HG03108 (cell line): ENCODE measurements around the gene SH3RF3.
"Not testable (repeated sequence)": the region's sequence is repeated elsewhere in the genome, so short reads cannot be mapped to it uniquely, and the experiment has no call there.

Experiments
- ATAC-seq: cut with Tn5 transposase; IDR thresholded peaks from one replicate; pipeline ENCODE4 v1.9.1; 2021; ENCODE audit warnings: moderate library complexity; ENCODE audit not compliant: unreplicated experiment

Gene SH3RF3

DNA sequence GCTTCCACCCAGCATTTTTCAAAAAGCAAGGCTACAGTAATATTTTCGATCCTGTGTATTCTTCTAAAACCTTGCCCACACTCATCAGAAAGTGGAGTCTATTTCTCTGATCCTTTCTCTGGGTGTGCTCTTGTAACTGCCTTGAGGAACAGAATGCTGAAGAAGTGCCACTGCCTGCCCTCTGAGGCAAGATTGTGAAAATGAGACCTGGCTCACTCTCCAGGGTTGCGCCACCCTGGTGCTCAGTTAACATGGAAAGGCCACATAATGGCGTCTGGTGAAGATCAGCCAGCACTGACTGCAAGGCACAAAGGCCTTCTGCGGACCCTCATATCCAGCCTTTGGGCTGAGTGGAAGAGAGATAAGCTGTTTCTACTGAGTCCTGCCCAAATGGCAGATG is 11.2 kb upstream of the SH3RF3 start:
- no peak for ATAC-seq

DNA sequence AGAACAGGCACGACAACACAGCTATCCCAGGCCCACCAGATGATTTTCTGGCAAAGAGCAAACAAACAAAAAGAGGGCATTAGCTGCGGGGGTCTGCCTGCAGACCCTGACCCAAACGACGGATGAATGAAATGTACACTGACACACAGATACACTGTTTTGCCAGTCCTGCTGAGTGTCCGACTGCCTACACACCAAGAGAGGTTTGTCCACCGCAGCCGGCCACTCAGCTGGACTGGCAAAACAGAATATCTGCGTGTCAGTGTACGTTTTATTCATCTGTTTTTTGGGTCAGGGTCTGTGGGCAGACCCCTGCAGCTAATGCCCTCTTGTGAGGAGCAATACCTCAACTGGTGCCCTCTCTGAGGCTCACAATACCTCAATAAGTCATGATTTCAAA is 10.7 kb upstream of the SH3RF3 start:
- no peak for ATAC-seq

- ATAC-seq, result no peak
Measured at GRCh38 chr2:109120166-109120565, 8.8 kb upstream of the SH3RF3 start.

DNA sequence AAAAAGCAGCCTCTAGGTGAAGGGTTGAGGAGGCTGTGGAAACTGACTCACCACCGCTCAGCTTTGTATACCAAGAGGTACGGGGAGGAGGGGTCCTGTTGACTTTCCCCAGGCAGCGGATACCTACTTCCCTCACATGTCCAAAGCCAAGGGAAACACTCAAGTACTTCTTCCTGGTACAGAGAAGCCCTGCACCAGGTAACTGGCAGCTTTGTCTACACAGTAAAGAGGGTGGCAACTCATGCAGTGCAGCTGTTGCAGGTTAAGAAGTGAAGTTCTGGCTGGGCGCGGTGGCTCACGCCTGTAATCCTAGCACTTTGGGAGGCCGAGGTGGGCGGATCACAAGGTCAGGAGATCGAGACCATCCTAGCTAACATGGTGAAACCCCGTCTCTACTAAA is 8.3 kb upstream of the SH3RF3 start:
- not testable (repeated sequence) for ATAC-seq

- no peak for ATAC-seq
Measured at GRCh38 chr2:109123586-109124201, 5.3 kb upstream of the SH3RF3 start.

GRCh38 chr2:109124982-109125592 is 3.9 kb upstream of the SH3RF3 start:
- no peak for ATAC-seq

- no peak for ATAC-seq
Measured at GRCh38 chr2:109125593-109126500, 3.2 kb upstream of the SH3RF3 start.

GRCh38 chr2:109126501-109126860 is 2.5 kb upstream of the SH3RF3 start:
- ATAC-seq, result no peak

DNA sequence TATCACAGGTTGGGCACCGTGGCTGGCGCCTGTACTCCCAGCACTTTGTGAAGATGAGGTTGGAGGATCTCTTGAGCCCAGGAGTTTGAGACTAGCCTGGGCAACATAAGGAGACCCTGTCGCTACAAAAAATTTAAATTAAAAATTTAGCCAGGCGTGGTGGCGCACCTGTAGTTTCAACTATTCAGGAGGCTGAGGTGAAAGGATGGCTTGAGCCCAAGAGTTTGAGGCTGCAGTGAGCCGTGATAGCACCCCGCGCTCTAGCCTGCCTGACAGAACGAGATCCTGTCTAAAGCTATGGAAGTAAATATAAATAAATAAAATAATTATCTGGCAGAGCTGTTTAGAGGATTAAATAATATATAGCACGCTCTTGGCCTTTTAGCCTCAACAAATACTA is 1.4 kb upstream of the SH3RF3 start:
- ATAC-seq, result no peak

DNA sequence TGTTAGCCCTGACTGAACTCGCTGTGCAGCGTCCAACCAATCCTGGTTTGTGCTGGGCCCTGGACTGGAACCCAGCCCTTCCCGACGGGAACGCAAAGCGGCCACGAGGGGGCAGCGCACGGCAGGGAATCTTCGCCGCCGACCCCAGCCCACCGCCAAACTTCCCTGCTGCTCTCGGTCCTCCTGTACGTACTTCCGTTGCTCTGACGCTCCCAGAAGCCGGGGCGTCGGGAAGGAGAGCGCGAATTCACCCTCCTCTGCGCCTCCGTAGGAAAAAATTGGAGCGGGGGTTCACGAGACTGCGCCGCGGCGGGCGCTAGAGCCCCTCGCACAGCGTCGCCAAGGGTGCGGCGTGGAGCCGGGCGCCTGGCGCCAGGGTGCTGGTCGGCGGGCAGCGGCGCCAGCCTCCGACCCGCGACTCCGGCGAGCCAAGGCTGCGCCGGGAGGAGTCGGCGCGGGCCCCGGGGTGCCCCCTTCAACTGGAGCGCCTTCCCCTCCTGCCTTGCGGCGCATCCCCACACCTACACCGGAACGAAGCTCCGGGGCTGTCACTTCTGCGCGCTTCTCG is 873 bp upstream of the SH3RF3 start:
- ATAC-seq, result no peak

GRCh38 chr2:109129356-109129920 is 433 bp downstream of the SH3RF3 start:
- no peak for ATAC-seq

GRCh38 chr2:109129921-109130722 is 1.1 kb downstream of the SH3RF3 start:
- no peak for ATAC-seq

DNA sequence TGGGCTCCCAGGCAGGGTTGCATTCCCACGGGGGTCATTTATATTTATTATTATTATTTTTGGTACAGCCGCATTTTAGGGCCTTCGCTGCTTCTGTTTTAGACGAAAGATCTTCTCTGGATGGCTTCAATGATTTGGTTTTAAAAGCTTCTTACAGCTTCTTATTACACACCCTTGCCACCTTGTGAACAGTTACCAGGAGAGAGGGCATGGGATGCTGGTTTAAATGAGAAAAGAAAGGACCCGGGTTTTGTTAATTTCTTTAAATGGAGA is 1.7 kb downstream of the SH3RF3 start:
- ATAC-seq, result no peak

- ATAC-seq, result no peak
Measured at GRCh38 chr2:109131777-109132176, 2.8 kb downstream of the SH3RF3 start.

DNA sequence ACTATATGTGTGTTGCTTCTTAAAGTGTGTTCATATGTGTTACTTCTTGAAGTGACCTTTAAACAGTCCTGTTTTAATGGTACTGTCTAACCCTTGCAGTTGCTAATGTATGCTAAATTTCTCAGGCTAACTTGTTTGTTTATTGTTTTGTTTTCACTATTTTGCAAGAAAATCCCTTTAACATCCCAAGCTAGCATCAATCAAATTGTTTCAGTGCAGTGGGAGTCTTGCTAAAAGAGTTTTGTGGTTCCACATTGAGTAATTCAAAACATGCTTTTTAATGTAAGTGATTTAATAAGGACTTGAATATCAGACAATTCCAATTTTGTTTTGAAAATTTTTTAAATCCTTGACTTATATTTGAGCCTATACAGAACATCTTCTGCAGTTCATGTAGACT is 3.6 kb downstream of the SH3RF3 start:
- ATAC-seq, result no peak

DNA sequence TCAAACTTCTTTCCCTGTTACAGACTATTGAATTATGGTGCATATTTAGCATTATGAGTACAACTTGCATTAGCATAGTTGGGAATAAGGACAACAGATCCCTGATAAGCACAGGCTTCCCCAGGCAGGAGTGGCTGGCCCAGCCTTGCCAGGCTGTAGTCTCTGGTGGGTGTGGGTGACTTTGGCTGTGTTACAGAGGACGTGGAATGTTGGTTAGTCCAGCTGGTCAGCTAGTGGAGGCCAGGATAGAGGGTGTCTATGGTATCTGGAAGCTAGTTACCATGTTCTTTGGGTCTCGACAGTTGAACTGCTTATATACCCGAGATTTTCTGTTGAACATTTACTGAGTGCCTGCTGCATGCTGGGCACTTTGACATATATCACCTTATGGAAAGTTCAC is 4.7 kb downstream of the SH3RF3 start:
- ATAC-seq, result no peak

- no peak for ATAC-seq
Measured at GRCh38 chr2:109134741-109135358, 5.8 kb downstream of the SH3RF3 start.

- ATAC-seq, result no peak
Measured at GRCh38 chr2:109135359-109136197, 6.6 kb downstream of the SH3RF3 start.

GRCh38 chr2:109136542-109136941 is 7.5 kb downstream of the SH3RF3 start:
- ATAC-seq, result no peak

- ATAC-seq, result no peak
Measured at GRCh38 chr2:109137616-109138015, 8.6 kb downstream of the SH3RF3 start.
